T-helper 22 cell (primary cell): ENCODE results near the gene GIMAP6.
"Not testable (repeated sequence)": the region's sequence is repeated elsewhere in the genome, so short reads cannot be mapped to it uniquely, and the experiment has no call there.

Source experiments
- DNase-seq: peaks from one replicate; pipeline ENCODE4 v3.0.0-alpha.2; 2020; ENCODE audit warnings: low read depth

GIMAP6 gene

GRCh38 chr7:150585199-150585598 is 47.0 kb downstream of the GIMAP6 start:
- no peak for DNase-seq

DNA sequence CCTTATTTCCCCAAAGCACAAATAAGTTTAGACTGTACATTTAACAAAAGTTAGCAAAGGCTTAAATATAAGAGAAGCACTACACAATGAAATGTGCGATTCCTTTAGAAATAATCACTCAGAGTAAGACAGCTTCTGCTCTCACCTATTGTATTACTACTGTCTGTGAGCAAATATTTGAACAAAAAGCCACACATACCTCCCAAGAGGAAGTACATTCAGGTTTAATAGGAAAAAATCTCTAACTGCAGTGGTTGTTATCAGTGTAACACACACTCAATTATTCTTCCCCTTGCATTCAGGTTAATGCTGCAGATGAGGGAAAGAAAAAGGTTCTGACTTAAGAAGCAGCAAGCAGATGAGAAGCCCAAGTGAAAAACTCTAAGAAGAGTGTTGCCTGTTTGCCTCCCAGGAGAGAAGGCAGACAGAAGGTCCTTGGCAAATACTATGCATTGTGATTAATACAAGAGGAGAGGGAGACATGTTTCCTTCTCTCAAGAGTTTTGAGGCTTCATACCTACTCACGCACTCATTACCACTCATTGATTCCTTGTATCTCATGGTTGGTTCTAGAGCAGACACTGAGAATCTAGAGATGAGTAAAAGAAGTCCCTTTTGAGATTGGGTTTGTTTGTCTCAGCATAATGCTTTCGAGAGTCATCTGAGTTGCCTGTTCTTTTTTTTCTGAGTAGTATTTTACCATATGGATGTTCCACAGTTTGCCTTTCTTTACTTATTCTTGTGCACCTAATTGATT is 51.4 kb downstream of the GIMAP6 start:
- DNase-seq = no peak

- DNase-seq = not testable (repeated sequence)
Measured at GRCh38 chr7:150579979-150580637, 52.1 kb downstream of the GIMAP6 start.
